Hindlimb muscle (tissue), 1 donor: ENCODE data around the gene ADTRP. TPM values are rescaled to one million over a fixed set of nuclear protein-coding genes. Genes with fewer than 3 reads are reported as not detected.

Experiments used
- DNase-seq: peaks from one replicate; pipeline ENCODE4 v3.0.0-alpha.2; 2013
- polyA plus RNA-seq: library from polyadenylated mRNA; unstranded; fragments of 120-200 nt; gene quantifications from one replicate; pipeline ENCODE4 v1.2.1, GENCODE V29; 2013; ENCODE audit not compliant: insufficient read length

Gene ADTRP, protein sequence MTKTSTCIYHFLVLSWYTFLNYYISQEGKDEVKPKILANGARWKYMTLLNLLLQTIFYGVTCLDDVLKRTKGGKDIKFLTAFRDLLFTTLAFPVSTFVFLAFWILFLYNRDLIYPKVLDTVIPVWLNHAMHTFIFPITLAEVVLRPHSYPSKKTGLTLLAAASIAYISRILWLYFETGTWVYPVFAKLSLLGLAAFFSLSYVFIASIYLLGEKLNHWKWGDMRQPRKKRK
- 0.49 TPM for polyA plus RNA-seq

DNA sequence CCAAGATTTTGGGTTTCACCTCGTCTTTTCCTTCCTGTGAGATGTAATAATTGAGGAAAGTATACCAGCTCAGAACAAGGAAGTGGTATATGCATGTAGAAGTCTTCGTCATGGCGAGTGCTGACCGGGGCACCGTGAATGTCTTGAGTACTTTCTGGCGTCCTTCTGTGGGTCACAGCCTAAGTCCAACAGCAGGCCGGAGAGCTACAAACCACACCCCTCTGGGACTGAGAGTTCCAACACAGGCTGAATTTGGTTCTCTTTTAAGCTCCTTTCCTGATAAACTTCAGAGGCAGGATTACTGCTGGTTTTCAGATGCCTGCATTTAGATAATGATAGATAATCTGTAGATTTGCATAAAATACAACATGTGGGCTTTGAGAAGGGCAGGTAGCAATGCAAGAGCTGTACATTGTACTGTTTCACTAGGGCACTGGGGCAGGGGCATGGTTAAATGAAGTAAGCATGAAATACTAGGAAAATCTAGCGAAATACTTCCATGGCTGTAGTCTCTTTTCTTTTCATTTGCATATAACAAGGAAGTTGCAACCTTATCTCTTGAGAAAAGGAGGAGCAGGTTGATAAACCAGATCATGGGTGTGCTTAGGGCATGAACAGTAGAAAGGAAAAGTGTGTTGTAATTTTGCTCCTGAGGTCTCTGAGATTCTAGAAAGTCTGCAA lies at the start of gene ADTRP:
Gene ADTRP, minus strand, starts transcription at position 156 of the 681 bp plus-strand sequence. Its CDS starts 44 bp downstream, at position 112.
- no peak for DNase-seq

DNA sequence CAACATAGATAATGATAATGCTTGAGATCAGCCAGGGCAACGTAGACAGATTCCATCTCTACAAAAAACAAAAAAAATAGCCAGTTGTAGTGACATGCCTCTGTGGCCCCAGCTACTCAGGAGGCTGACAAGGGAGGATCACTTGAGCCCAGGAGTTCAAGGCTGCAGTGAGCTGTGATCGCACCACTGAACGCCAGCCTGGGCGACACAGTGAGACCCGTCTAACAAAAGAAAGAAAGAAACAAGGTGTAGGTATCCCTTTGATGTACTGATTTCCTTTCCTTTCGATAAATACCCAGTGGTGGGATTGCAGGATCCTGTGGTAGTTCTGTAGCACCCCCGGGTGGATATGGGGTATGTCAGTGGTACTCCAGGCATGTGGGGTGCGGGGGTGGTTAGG lies 48.2 kb upstream of the ADTRP start:
- DNase-seq: no peak

DNA sequence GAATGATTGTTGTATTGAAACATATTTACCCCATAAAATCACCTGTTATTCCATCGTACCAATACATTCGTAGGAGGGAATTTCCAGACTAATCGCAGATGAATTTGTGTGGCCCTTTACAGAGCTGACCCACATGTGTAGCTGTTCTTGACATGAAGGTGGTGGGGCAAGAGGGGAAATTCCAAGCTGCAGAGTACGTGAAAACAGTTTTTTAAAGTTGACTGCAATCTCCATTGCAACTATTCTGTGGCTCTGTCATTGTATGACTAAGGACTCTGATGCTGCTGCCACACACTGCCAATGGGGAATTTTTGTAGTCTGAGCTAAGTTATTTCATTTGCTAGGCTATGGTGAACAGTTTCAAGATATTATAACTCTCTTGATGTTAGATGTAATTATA lies 46.4 kb upstream of the ADTRP start:
- DNase-seq: no peak

DNA sequence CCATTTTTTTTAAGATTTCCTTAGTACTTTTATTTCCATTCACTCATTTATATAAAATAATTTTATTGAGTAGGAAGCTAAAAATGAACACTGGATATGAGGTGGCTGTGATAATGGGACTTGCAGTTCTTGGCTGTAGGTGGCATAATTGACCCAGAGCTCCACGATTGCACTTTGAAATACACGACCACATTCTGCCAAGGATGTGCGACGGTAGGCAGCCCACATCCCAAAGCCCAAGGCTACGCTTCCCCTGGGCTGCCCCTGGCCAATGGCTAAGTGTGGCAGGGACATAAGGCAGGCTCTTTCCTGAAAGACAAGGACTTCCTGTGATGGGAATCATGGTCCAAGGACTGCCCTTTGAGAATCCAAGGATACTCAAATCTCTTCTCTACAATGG lies 43.7 kb upstream of the ADTRP start:
- DNase-seq: no peak

DNA sequence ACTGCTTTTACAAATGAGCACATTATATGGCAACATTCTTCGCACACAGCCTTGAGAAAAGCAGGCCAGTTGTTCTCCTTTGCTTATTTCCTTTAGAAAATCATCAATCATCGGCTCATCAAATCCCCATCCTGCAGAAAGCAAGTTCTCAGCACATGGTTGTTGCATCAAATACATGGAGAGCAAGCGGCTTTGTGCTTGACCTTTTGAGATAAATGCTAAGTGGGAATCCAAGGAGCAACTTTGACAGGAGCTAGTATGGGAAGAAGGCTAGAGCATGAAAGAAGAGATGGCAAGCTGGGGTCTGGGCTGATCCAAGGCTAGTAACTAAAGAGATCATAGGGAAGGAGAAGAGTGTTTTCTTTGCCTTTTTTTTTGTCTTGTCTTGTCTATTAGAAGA lies 43.2 kb upstream of the ADTRP start:
- no peak for DNase-seq

DNA sequence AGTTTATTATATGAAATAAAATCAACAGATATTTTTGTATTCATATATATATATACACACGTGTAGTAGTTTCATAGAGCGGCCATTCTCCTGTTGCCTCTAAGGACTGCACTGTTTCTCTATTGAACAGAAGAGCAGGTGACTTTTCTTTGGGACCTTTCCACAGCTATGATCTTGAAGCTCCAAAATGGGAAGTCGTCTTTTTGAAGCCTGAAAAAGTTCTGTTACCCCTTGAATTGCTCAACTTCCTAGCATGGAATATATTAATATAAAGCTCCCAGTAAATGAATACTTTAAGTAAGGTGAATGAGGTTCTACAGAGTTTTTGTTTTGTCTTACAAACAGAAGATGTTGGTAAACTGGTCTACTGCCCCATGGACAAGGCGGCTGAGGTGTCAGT lies 42.2 kb upstream of the ADTRP start:
- no peak for DNase-seq

DNA sequence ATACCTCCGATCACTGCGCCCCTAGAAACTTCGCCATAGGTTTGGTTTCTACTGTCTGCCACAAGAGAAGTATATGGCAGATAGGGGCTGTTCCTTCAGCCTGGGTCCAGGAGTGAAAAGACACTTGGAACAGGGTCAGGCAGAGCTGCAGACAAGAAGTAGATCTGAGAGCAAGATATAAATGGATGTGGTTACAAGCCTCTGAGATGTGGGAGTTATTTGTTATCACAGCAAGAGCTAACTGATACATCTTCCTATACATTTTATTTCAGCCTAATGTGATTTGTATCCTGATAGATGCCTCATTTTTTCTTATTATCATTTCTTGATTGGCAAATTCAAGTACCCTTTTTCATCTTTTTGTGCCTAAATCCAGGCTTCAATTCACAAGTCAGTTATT lies 40.9 kb upstream of the ADTRP start:
- DNase-seq: no peak

DNA sequence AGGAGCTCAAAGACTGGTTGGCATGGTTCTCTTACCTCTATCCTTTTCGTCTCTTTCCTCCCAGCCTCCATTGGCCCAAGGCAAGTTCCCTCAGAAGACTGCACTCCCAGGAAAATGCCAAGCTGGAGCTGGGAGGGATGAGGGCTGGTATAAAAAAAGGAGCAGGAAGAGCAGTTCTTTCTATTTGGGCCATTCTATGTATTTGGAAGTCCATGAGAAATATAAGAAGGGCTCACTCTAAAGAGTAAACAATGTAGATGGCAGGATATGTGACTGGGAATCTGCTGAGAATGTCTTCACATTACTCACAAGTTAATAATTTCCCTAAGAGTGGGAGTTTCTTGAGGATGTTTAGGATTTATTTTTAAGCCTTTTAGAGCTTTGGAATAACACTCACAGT lies 36.6 kb upstream of the ADTRP start:
- no peak for DNase-seq

DNA sequence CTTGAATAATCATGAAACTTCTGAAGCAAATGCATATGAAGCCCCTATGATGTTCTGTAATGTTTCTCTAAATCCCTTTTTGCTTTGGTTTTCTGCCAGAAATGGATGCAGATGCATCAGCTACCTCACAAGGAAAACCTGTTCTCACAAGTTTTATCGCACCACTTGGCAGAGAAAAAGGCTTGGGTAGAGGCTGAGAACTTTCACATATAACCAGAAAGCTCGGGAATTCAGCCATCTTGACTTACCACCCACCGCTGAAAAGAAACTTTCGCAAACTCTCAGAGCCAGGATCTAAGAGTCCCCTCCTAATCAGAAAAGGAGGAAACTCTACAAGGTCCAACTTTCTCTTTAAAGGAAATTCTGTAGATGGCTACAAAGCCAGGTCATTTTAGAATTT lies 36.2 kb upstream of the ADTRP start:
- DNase-seq: no peak

DNA sequence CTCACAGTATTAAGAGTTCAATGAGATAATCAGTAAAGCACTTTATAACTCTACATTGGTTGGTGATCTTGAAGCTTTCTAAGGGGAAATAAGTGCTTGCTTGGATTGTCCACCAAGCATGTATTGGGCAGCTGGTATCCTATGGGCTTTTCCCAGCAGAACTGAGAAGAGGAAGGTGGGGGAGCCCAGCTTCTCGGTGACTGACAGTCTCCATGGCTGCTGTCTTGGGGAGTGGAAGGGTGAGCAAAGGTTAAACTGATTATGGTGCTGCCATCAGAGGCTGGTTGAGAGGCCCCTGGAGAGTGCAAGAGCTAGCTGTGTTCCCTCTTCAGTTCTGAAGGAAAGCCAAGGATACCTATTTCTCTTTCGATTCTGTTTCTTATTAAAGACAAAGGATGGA lies 35.5 kb upstream of the ADTRP start:
- no peak for DNase-seq

DNA sequence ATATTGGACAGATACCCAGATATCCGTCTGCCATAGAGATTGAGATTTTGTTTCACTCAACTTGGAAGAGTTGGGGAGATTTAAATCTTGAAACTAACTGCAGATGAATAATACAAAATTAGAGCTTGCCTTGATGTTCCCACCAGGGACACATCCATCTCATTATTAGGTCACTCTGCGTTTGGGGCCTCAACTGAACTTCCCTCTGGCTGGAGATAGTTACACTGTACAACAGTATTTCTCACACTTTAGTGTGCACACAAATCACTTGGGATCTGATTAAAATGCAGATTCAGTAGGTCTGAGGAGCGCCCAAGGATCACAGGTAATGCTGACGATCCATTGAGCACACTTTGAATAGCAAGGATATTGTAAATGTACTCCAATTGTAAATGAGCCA lies 35.0 kb upstream of the ADTRP start:
- DNase-seq: no peak

DNA sequence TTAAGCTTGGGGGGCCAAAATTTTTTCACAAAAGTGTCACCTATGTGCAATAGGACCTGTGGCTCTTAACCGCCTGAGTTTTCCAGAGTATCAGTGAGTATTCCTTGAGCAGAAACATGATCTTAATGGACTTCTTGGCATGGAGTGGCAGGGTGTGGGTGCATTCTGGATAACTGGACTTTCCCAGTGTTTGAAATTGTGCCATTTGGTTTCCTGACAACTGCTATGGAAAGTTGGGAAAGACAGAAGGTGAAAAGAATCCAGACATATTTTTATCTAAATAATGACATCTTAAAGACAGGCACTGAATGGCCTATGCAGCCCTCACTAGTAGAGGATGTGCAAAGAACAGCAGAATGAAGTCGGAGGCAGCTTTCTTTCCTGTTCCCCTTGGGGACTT lies 34.3 kb upstream of the ADTRP start:
- no peak for DNase-seq

DNA sequence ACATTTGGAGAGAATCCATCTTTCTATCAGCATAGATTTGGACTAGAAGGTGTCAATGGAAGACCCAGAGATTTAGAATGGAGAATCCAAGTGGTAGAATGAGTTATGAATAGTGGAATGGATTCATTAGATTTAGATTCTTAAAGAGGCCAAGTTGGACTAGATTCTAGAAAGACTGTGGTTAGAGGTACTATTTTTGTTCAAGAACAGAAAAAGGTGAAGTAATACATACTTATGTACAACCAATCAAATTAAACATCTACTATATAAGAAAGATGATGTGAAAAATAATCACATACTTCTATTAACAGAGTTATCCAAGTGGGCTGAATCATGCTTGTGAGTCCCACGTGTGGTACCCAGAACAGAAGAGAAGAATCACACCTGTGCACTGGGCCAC lies 33.8 kb upstream of the ADTRP start:
- no peak for DNase-seq

DNA sequence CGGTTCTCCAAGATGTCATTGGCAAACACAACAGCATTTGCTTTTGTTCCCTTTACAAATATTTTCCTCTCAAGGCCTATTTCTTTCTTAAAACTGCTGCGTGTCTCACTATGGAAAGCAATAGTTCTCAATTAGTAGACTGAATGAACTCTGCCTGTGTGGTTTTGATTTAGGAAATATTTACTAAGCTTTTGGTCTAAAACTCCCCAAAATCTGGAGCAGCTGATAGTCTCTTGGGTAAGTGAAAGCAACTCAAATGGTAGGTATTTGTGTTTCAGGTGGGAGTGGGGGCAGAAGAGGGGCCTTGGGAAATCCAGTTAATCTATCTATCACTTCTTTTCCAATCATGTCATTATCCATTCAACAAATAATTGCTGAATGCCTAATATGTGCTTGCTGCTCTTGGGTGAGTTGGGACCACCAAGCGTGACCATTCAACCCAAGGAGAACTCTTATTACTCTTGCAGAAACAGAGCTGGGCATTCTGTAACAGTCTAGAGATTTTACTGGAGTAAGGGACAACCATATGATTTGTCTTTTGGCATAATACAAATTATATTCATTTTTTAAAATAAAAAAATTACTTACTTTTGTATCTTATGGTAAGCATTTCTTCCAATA lies 33.2 kb upstream of the ADTRP start:
- no peak for DNase-seq

DNA sequence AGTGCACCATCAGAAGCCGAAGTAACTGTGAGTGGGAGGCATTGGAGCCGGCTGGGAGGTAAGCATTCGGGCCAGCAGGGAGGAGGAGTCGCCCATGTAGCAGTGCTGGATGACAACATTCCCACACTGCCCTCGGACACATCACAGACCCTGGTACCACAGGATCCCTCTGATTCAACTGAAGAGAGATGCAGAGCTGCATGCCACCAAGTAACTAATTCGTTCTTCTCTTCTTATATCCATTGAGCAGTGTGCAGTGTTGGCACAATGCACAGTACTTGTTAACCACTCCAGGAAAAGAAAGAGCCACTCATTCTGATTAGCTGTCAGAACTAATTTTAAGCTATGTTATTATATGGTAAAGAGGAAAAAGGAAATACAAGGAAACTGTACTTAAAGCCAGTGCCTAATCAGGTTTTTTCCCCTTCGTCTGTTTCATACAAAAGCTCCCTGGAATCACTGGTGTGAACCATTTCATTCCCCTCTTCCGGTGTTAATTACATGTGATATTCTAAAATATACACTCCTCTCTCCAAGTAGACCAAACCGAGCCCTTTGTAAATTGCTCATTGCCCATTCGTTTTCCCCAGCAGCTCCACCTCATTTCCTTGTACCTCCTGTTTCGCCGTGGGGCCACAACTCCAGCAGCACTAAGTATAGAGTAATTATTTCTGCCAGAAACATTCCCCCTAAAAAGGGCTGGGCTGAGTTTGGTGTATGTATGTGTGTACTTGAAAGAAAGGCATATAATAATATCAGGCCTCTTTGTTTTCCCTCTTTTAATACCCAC lies 32.4 kb upstream of the ADTRP start:
- DNase-seq: no peak

DNA sequence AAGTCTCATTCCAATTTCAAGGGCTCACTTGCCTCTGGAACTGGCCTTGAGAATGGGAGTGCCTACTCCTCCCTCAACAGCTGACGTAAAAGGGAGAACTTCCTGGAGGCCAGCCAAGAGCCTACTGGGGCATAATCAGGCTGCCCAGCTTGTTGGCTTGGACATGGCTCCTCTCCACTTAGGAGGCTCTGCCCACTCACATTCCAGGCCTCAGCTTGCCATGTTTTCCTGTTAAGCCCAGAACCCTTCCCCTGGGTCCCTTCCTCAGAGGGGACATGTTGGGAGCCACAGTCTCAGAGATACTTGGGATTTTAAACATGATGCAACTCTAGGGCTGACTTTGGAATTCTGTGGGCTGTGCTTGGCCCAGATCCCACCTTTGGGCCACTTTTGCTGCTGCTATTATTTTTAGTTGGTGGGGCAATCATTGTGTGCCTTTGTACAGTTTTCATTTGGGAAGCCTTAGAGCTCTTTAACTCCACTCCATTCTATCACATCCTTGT lies 31.5 kb upstream of the ADTRP start:
- no peak for DNase-seq

DNA sequence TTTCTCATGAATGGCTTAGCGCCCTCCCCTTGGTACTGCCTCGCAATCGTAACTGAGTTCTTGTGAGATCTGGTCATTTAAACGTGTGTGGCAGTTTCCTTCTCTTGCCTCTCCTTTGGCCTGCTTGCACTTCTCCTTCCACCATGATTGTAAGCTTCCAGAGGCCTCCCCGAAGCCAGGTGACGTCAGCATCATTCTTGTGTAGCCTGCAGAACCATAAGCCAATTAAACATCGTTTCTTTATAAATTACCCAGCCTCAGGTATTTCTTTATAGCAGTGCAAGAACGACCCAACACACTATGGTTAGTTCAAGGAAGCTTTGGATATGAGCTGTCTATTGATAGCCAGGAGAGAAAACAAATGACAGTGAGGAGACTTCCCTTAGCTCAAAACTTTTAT lies 29.5 kb upstream of the ADTRP start:
- DNase-seq: no peak

DNA sequence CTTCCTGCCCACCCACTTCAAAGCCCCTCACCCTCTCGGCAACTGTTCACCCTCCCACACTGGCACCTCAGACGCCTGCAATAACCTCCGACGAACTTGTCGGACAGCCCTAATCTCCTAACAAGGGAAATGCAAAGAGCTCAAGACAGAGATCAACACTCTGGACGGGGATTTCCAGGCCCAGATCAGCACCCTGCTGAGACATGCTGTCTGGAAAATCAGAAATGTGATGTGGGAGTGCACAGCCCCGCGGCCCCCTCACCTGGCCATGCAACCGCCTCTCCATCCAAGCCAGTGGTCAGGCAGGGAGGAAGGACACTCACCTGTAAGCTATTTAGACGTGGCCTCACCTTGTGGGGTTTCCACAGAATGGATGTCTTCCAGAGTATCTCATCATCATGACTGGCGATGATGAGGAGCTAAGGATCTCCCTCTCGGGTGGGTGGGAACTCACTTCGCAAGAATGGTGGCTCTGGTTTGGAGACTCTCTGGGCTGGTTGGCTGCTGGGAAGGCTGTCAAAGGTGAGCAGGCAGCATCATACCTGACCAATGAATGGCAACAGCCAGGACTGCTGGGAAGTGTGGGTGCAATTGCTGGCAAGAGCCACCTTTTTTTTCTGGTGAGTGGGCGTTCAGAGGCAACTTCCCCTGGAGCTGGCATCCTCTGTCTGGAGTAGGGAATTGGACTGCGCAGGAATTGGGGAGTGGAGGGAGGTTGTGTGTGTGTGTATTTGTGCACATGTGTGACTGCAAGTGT lies 28.1 kb upstream of the ADTRP start:
- DNase-seq: no peak

DNA sequence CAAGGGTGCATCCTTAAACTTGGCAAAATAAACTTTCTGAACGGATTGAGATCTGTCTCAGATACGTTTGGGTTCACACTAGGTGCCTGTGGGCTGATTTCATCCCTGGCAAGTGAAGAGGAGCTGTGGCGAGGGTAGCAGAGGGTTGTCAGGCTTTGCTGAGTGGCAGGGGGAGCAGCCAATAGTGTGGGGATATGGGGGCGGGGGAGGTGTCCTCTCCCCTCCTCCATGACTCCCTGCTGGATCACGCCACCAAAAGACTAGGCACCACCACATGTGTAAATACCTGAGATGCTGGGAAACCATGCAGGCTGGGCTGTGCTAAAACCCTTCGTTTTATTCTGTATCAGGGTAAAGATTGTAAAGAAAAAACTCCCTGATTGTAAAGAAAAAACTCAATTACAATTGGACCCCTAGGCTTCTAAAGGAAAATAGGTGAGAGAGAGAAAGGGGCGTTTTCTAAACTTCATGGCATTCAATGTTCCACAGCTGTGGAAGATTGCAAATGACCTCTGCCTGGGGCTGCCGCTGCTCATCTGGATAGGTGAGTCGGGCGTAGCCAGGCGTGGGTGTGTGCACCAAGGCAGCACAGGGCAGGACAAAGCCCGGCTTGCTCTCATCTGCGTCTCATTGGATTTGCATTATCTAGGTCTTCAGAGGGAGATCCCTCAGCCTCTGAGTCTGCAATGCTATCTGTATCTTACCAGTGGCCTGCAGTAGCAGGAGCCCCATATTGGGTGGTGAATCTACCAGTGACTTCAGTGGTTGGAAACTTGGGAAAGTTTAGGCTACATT lies 26.9 kb upstream of the ADTRP start:
- DNase-seq: no peak

DNA sequence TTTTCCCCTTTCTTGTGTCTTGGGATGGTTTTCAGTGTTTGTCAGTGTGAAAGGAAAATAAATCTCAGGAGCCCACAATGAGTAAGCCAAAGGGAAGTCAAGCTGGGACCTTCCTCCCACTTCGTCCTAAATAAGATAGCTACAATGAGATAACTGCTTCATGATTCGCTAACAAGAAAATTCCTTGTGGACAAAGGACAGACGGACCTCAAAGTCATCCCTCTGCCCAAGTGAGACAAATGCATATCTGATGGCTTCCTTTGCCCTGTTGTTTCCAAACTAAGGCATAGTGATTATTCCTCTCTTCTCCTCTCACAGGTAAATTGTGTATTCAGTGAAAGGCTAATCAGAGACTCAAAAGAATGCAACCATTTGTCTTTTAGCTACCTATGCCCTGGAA lies 26.1 kb upstream of the ADTRP start:
- no peak for DNase-seq

DNA sequence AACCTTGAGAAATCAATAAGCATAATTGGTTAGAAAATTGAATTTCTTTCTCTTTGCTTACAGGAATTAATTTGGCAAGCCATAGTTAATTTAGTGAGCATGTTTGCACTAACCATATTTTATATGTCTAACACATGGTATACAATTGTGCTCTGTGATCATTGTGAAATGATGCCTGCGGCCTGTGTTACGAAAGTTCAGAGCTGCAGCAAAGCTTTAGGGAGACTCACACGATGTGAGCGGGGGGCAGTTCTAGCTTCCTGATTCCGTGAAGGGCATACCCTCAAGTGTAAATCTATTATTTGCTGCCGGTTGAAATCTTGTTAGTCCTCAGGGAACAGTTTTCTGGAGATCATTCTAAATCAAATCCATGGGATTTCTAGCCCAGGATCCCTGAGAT lies 25.5 kb upstream of the ADTRP start:
- DNase-seq: no peak

DNA sequence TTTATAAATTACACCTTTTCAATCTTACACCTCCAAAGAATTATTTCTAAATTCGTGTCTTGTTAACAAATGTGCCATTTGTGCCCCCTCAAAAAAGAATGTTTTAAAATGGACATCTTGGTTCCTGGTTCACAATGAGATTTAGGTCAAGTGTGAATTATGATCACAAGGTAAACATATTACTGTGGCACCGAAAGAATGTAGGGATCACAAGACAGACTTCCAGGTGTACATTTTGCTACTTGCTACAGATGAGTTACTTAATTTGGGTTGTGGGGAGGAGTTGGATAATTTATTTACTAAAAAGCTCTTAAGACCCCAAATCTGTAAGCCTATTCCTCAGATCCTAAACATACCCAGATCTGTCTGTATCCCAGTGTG lies 25.0 kb upstream of the ADTRP start:
- DNase-seq: no peak
